GM21528 (cell line): Measurements from ENCODE around the gene SRSF6.
"Not testable (repeated sequence)": the region's sequence is repeated elsewhere in the genome, so short reads cannot be mapped to it uniquely, and the experiment has no call there.

Experiments used
- ATAC-seq: cut with Tn5 transposase; IDR thresholded peaks from one replicate; pipeline ENCODE4 v1.9.1; 2021; ENCODE audit warnings: mild to moderate bottlenecking, moderate library complexity; ENCODE audit not compliant: unreplicated experiment, low FRiP score

SRSF6 gene

DNA sequence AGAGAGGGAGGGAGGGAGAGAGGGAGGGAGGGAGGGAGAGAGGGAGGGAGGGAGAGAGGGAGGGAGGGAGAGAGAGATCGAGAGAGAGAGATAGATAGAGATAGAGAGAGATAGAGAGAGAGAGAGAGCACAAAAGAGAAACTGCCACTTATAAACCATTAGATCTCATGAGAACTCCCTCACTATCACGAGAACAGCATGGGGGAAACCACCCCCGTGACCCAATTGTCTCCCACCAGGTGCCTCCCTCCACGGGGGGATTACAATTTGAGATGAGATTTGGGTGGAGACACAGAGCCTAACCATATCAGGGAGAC lies 9.3 kb upstream of the SRSF6 start:
- not testable (repeated sequence) for ATAC-seq

DNA sequence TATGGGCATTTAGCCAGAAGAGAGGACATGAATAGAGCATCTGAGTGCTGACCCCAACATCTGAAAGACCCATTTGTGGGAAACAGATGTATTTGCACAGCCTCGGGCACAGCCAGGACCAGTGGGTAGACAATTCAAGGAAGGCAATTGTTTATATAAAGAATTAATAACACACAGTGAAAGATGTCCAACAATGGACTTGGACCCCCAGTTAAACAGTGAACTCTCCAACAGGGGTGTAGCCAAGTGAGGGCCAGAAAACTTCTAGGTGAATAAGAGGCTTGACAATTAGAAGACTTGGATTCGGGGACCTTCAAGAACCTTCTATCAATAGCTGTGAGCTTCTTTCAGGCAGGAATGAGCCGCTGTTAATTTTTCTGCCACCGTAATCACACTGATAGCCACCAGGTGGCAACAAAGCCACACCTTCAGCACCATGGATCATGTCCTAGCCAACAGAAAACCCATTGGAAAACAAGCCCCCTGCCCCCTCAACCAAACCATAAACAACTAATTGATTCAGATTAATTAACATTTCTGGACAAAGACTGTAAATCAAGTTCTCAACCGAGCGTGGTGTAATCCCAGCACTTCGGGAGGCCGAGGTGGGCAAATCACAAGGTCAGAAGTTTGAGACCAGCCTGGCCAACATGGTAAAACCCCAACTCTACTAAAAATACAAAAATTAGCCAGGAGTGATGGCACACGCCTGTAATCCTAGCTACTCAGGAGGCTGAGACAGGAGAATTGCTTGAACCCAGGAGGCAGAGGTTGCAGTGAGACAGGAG lies 8.8 kb upstream of the SRSF6 start:
- ATAC-seq: no peak

- ATAC-seq: no peak
Observed at GRCh38 chr20:43450841-43451799, 6.6 kb upstream of the SRSF6 start.

DNA sequence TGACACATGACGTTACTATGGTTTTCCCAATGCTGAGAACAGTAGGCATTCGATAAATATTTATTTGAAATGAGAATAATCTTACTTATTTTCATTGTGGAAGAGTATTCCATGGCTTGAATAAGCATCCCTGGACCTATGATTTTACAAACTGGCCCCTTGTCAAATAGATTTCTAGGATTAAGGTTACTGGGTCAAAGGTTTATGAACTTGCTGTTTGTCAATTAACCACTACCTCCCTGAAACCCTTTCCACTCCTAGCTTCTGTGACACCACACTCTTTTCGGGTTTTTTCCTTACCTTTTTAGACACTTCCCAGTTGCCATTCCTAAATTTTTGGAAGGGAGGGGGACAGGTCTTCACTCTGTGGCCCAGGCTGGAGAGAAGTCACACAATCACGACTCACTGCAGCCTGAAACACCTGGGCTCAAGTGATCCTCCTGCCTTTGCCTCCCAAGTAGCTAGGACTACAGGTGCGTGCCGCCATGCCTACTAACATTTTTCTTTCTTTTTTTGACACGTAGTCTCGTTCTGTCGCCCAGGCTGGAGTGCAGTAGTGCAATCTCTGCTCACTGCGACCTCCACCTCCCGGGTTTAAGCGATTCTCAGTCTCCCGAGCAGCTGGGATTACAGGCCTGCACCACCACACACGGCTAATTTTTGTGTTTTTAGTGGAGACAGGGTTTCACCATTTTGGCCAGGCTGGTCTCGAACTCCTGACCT lies 5.1 kb upstream of the SRSF6 start:
- no peak for ATAC-seq

GRCh38 chr20:43456252-43456651 lies 1.4 kb upstream of the SRSF6 start:
- not testable (repeated sequence) for ATAC-seq

DNA sequence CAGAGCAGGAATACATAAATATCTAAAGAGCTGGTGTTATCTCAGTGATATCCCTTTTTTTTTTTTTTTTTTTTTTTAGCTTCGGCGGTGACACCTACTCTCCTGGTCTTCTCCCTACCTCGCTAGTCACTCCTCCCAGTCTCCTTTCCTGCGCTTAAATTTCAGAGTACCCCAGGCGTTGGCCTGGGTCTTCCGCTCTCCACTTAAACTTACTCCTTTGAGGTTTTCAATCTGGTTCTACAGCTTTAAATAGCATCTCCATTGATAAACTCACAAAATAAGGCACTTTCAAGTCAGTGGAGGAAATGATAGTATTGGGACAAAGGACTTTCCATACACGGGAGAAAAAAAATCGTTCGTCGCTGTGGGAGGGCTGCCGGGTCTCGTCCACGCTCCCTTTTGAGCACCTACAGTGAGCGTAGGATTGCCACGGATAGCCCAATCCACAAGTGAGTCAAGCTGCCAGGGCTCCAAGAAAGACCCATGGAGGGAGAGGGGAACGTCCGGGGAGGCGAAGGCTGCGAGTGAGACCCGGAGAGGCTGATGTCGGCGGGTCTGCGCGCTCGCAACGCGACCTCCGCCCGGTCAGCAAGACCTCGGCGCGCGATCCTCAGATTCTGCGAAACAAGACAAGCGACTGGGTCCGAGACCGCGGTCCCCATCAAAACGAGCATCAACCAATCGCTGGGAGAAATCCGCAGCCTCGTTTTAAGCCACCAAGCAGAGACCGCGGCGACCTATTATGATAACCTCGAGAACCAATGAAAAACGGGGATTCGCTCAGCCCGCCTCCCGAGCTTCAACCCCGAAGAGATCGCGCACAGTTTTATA lies 672 bp upstream of the SRSF6 start:
- ATAC-seq: peak; percentile 84

- no peak for ATAC-seq
Observed at GRCh38 chr20:43458422-43458924, 777 bp downstream of the SRSF6 start.

DNA sequence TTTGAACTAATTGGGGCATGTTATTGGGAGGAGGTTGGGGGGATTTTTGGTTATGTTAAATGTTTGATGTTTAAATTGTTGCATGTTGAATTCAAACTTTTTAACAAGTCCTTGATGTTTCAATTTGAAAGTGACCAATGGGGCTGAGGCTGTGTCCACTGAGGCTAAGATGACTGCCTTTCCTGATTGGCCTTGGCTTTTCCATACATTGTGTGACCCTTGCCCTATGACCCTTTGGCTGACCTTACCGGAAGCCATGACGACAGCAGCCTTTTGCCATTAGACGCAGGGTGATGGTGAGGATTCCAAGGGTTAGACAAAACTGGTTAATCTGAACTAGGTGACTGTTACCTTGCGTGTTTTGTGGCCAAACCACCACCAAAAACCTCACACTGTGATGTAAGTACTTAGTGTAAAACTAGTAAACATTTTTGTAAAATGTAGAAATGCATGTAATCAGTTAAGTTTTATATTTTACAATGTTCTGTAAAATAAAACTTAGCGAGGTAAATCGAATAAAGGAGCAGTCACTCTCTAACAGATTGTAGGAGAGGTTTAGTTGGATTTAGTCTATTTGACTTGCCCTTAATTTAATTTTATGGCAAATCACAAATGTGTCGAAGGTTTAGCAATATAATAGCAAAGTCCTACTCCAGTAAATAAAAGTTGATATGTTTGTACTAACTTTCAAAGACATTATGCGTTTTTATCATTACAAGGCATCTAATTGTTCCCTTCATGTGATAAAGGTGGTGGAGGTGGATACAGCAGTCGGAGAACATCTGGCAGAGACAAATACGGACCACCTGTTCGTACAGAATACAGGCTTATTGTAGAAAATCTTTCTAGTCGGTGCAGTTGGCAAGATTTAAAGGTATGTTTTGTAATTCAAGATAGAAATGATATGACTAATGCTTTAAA lies 1.6 kb downstream of the SRSF6 start:
- no peak for ATAC-seq

GRCh38 chr20:43460172-43460829 lies 2.6 kb downstream of the SRSF6 start:
- ATAC-seq: no peak

DNA sequence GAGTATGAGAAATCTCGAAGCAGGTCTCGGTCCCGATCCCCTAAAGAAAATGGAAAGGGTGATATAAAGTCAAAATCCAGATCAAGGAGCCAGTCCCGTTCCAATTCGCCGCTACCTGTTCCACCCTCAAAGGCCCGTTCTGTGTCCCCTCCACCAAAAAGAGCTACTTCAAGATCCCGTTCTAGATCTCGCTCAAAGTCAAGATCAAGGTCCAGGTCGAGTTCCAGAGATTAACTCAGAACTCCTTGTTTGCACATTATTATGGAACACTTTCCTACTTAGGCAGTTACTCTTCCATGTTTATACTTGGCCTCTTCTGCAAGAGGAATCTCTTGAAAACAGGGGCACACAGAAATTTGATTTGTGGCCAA lies 3.1 kb downstream of the SRSF6 start:
- ATAC-seq: no peak

GRCh38 chr20:43461894-43462659 lies 4.4 kb downstream of the SRSF6 start:
- ATAC-seq: no peak

DNA sequence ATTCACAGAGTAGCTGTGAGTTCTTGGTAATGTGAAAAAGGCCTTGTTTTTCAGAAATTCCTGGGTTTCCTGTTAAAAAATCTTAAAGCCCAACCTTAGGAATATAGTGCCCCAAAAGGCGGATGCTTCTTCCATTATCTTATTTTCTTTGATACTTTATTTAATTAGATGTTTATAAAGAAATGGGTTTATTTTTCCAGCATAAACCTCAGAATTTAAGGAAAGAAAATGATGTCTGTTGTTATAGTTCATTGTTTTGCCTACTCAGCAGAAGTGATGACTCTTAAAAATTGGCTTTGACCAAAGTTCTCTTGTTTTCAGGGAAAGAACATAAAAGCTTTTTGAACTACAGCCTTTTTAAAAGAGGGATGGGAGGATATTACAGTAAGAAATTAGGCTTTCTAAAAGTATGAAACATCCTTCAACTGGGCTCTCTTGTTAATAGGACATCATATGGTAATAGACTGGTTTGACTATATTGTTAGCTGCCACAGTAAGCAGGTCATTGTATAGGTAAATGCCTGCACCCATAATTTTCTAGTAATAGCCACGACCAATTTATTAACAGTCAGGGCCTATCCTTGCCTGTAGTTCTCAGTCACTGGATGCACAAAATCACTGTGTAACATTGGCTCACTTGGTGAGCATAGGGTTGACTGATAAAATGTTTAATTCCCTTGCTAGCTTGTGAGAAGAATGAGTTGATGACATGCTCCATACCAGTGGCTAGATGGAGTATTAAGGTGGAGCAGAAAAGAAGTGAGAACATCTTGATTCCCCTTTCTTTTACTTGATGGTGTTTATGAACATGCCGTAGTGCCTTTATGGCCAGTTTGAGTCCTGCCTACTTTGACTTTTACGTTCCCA lies 5.2 kb downstream of the SRSF6 start:
- no peak for ATAC-seq

GRCh38 chr20:43463527-43464218 lies 6.0 kb downstream of the SRSF6 start:
- ATAC-seq: no peak

DNA sequence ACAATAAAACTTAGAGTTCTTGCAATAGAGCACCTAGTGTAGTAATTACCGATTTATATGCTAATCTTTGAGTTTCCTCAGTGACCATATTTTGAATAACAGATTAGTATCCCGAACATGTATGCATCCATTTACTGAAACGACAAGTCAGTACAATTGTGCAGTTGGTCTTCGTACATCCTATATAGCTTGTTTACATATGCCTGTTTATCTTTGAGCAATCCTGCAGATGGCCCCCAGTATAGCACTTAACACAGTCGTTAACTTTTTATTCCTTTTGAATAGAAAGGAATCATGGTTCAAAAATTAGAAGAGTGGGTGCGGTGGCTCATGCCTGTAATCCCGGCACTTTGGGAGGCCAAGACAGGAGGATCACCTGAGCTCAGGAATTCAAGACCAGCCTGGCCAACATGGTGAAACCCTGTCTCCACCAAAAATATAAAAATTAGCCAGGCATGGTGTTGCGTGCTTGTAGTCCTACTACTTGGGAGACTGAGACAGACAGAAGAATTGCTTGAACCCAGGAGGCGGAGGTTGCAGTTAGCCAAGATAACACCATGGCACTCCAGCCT lies 6.6 kb downstream of the SRSF6 start:
- no peak for ATAC-seq

GRCh38 chr20:43465625-43465943 lies 7.9 kb downstream of the SRSF6 start:
- no peak for ATAC-seq

DNA sequence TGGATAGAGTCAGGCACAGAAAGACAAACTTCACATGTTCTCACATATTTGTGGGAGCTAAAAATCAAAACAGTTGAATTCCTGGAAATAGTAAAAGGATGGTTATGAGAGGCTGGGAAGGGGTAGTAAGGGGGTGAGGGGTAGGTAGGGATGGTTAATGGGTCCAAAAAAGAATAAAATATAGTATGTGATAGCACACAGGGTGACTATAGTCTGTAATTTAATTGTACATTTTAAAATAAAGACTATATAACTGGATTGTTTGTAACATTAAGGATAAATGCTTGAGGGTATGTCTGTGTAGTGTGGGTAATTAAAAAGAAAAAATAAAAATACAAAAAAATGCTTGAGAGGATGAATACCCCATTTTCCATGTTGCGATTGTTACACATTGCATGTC lies 9.9 kb downstream of the SRSF6 start:
- no peak for ATAC-seq
